Kidney (tissue), 14 donors: Measurements from ENCODE around the gene FXYD1. TPM values are rescaled to one million over a fixed set of nuclear protein-coding genes. Genes with fewer than 3 reads are reported as not detected.
A peak's percentile ranks its signal among the peaks of the same experiment; 100 is the strongest.

Source experiments
- DNase-seq, 5 donors: peaks; one replicate each; pipeline ENCODE4 v3.0.0-alpha.2; 2013 to 2020
- FAIRE-seq: peaks from 2 replicates; lab custom pipeline; 2012; peaks lifted over from hg19 to GRCh38; lab: Jason Lieb, UNC
- H3K27ac ChIP-seq, 2 donors: one replicate each; pipeline ENCODE4 v1.7.0; 2013; ENCODE audit warnings: low read depth in 2 of 2, low read length in 2 of 2, inconsistent platforms in 1 of 2
- H3K27me3 ChIP-seq: one replicate; pipeline ENCODE4 v1.7.1; 2013; ENCODE audit warnings: low read length, inconsistent platforms; ENCODE audit not compliant: control insufficient read depth, insufficient read depth
- H3K36me3 ChIP-seq, 3 donors: one replicate each; pipeline versions ENCODE4 v1.7.0 to v1.7.1; 2013; ENCODE audit warnings: low read length in 3 of 3, control low read depth in 1 of 3, inconsistent platforms in 1 of 3; ENCODE audit not compliant: insufficient read depth in 3 of 3, control insufficient read depth in 2 of 3
- H3K4me1 ChIP-seq, 3 donors: one replicate each; pipeline versions ENCODE4 v1.7.0 to v1.7.1; 2013; ENCODE audit warnings: low read length in 3 of 3, inconsistent platforms in 1 of 3, low read depth in 1 of 3; ENCODE audit not compliant: control insufficient read depth in 2 of 3, insufficient read depth in 2 of 3
- H3K4me3 ChIP-seq, 3 donors: one replicate each; pipeline versions ENCODE4 v1.7.0 to v1.8.1; 2013; ENCODE audit warnings: low read length in 3 of 3, control low read depth in 1 of 3, inconsistent platforms in 1 of 3
- H3K9ac ChIP-seq, 3 donors: one replicate each; pipeline versions ENCODE4 v1.7.0 to v1.7.1; 2013; ENCODE audit warnings: low read length in 3 of 3, control low read depth in 1 of 3, inconsistent platforms in 1 of 3
- H3K9me3 ChIP-seq, 3 donors: one replicate each; pipeline versions ENCODE4 v1.7.0 to v1.7.1; 2013; ENCODE audit warnings: low read length in 3 of 3, control low read depth in 1 of 3, inconsistent platforms in 1 of 3; ENCODE audit not compliant: control insufficient read depth in 2 of 3, insufficient read depth in 1 of 3
- CTCF ChIP-seq: IDR thresholded peaks from 3 replicates; pipeline ENCODE4 v1.5.1; 2012; ENCODE audit warnings: mild to moderate bottlenecking, moderate library complexity, borderline replicate concordance; ENCODE audit not compliant: insufficient read depth; ENCODE audit errors: extremely low read depth
- intact Hi-C: fragments of 100-400 bp; cut with DNase I; formaldehyde crosslinking; loops from one replicate; pipeline ENCODE4 v1.11.1; 2022
- polyA plus RNA-seq: library from polyadenylated mRNA; stranded (reverse); fragments of 350-450 nt; fragmentation: Illumina TruSeq; extraction: RNeasy Lipid Tissue Mini Kit (QIAGEN cat#74804); gene quantifications from one replicate; pipeline ENCODE4 v1.2.3, GENCODE V29; 2014; ENCODE audit warnings: low read depth, low replicate concordance; ENCODE audit not compliant: insufficient read depth
- total RNA-seq: library from RNA; stranded (reverse); fragmentation: NEBNext Ultra II Directional; extraction: Animal tissue kit (Norgen Biotek cat#: 25700); gene quantifications from one replicate; pipeline ENCODE4 v1.2.1, GENCODE V29; 2021
- donor health status: control.
- donor health status: control.
- donor health status: control.
- donor health status: control.
- donor health status: control.
- donor health status: DM: yes; HTN: yes; CAD: no.
- donor health status: Normal renal cell carcinoma (clear cell type).

The FXYD1 gene
- total and polyA plus RNA-seq, 2 donors from 2014 or later = 31.8 to 39.0 TPM

DNA sequence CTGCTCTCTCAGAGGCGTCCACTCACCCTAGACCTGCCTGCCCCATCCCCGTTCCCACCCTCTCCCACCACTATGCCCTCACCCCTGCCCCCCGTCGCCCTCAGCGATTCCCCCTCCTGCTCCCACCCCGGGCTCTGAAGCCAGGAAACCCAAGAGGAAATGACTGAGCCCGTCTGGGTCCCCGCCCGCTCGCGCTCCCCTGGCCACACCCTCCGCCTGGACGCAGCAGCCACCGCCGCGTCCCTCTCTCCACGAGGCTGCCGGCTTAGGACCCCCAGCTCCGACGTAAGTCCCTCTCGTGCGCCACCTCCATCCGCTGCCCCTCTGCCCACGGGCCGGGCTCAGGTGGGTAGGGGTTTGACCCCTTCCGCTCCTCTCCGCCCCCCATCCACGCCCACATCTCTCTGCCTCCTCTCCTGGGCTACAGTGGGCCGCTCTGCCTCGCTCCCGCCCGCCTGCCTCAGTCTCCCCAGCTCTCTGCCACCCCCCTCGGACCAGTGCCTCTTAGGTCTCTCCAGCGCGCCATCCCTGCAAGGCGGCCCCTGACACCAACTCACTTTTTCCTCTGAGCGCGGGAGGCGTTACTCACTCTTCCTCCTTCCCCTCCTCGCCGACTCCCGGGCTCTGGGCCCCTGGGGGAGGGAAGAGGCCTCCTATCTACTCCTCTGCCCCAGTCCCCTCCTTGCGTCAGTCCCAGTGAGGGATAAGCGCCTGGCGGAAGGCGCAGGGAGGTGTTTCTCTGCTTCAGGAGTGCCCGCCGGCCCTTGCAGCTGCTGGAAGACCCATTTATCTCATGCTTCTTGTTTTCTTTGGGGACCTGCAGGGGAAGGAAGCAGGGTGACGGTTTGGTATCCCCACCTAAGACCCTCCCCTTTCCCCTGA, 16.1 kb downstream of the FXYD1 start, which contains the start of gene FXYD5:
TSS of gene FXYD5 (plus strand) at position 211 of the 882 bp plus-strand sequence. CDS start 816 bp downstream, outside the sequence.
- intact Hi-C loops = no loop called here
- FAIRE-seq (no peak), DNase-seq (peak; percentile 61 to 91 (median 72))
- TF ChIP-seq CTCF = no peak
- no peak within 1 kb of the TSS for H3K9ac ChIP-seq
- no peak within 1 kb of the TSS for H3K27ac ChIP-seq
- H3K4me3 ChIP-seq = peak within 1 kb of the TSS; percentile 6 to 48 (median 44)
- no peaks in the 10 kb centered on the region for H3K9me3 ChIP-seq
- no peaks in the 10 kb centered on the region for H3K36me3 ChIP-seq
- H3K27me3 ChIP-seq = peaks cover 12% of the 10 kb centered on the region
- H3K4me1 ChIP-seq = peaks cover 0 to 2% (median 0%) of the 10 kb centered on the region in 3 donors

- no peaks in the 10 kb centered on the region for H3K9me3 ChIP-seq
- FAIRE-seq = no peak
- no peak overlapping the region for H3K27ac ChIP-seq
- peak overlapping the region in 1 of 3 donors; percentile 44 for H3K4me3 ChIP-seq
- intact Hi-C loops = no loop called here
- no peak overlapping the region for H3K9ac ChIP-seq
- H3K36me3 ChIP-seq = no peaks in the 10 kb centered on the region
- H3K27me3 ChIP-seq = peaks cover 12% of the 10 kb centered on the region
- DNase-seq = peak in 1 of 5 donors; percentile 47
- TF ChIP-seq CTCF = no peak
- H3K4me1 ChIP-seq = peaks cover 0 to 2% (median 0%) of the 10 kb centered on the region in 3 donors
These were observed 16.8 kb downstream of the FXYD1 start for GRCh38 chr19:35155441-35155840.

- intact Hi-C loops = no loop called here
- DNase-seq = no peak
- H3K9ac ChIP-seq = no peak overlapping the region
- no peak for FAIRE-seq
- H3K36me3 ChIP-seq = no peaks in the 10 kb centered on the region
- TF ChIP-seq CTCF = no peak
- peaks cover 0 to 2% (median 0%) of the 10 kb centered on the region in 3 donors for H3K4me1 ChIP-seq
- H3K9me3 ChIP-seq = no peaks in the 10 kb centered on the region
- H3K27ac ChIP-seq = no peak overlapping the region
- H3K4me3 ChIP-seq = peak overlapping the region in 1 of 3 donors; percentile 44
- peaks cover 12% of the 10 kb centered on the region for H3K27me3 ChIP-seq
These were observed 17.5 kb downstream of the FXYD1 start for GRCh38 chr19:35155981-35156672.
